ENCODE results near the gene ADAMTSL4.

Gene ADAMTSL4

GRCh38 chr1:150548632-150549495, at the start of gene ADAMTSL4:
Gene ADAMTSL4, plus strand, starts transcription at chr1:150549408. Its CDS starts 2,881 bp downstream, at chr1:150552289.
- no peak for DNase-seq

GRCh38 chr1:150505431-150505830, 43.8 kb upstream of the ADAMTSL4 start:
- DNase-seq, result no peak

GRCh38 chr1:150507912-150508864, 41.0 kb upstream of the ADAMTSL4 start, which contains the start of gene ECM1:
Gene ECM1, plus strand, starts transcription at chr1:150508109. Its CDS starts 101 bp downstream, at chr1:150508210.
- no peak for DNase-seq

GRCh38 chr1:150508982-150509381, 40.2 kb upstream of the ADAMTSL4 start:
- no peak for DNase-seq

GRCh38 chr1:150511551-150511950, 37.7 kb upstream of the ADAMTSL4 start:
- no peak for DNase-seq

- no peak for DNase-seq
Observed at GRCh38 chr1:150511985-150512660, 37.1 kb upstream of the ADAMTSL4 start.

- no peak for DNase-seq
Observed at GRCh38 chr1:150512846-150513245, 36.4 kb upstream of the ADAMTSL4 start.

- DNase-seq, result no peak
Observed at GRCh38 chr1:150513351-150513791, 35.8 kb upstream of the ADAMTSL4 start.

- no peak for DNase-seq
Observed at GRCh38 chr1:150514260-150514659, 34.9 kb upstream of the ADAMTSL4 start.

- DNase-seq, result no peak
Observed at GRCh38 chr1:150514913-150515327, 34.3 kb upstream of the ADAMTSL4 start.

- DNase-seq, result peak; percentile 95 to 97
Observed at GRCh38 chr1:150515328-150516049, 33.7 kb upstream of the ADAMTSL4 start, which contains the start of gene FALEC. Gene FALEC, plus strand, starts transcription at chr1:150515752.

- no peak for DNase-seq
Observed at GRCh38 chr1:150516050-150516591, 33.1 kb upstream of the ADAMTSL4 start.

- DNase-seq, result no peak
Observed at GRCh38 chr1:150516616-150517015, 32.6 kb upstream of the ADAMTSL4 start.

- DNase-seq, result no peak
Observed at GRCh38 chr1:150521196-150521968, 27.8 kb upstream of the ADAMTSL4 start.

GRCh38 chr1:150525348-150525747, 23.9 kb upstream of the ADAMTSL4 start:
- DNase-seq, result no peak

- DNase-seq, result no peak
Observed at GRCh38 chr1:150528196-150528595, 21.0 kb upstream of the ADAMTSL4 start.

- no peak for DNase-seq
Observed at GRCh38 chr1:150529017-150529416, 20.2 kb upstream of the ADAMTSL4 start.

- DNase-seq, result no peak
Observed at GRCh38 chr1:150530491-150531159, 18.6 kb upstream of the ADAMTSL4 start.

GRCh38 chr1:150532860-150533259, 16.3 kb upstream of the ADAMTSL4 start:
- no peak for DNase-seq

- DNase-seq, result no peak
Observed at GRCh38 chr1:150534002-150534401, 15.2 kb upstream of the ADAMTSL4 start.

Data from hippocampal formation (tissue), 2 donors.